HG03045 (cell line): ENCODE measurements around the gene ELL.

Source experiments
- ATAC-seq: cut with Tn5 transposase; IDR thresholded peaks from one replicate; pipeline ENCODE4 v1.9.1; 2021; ENCODE audit warnings: mild to moderate bottlenecking, moderate library complexity; ENCODE audit not compliant: unreplicated experiment

Gene ELL

GRCh38 chr19:18435842-18436670 is 85.8 kb downstream of the ELL start:
- ATAC-seq, result no peak

GRCh38 chr19:18435178-18435841 is 86.6 kb downstream of the ELL start:
- ATAC-seq, result no peak

GRCh38 chr19:18434411-18435175 is 87.3 kb downstream of the ELL start:
- ATAC-seq, result no peak

- no peak for ATAC-seq
Measured at GRCh38 chr19:18433735-18434398, 88.0 kb downstream of the ELL start.

- no peak for ATAC-seq
Measured at GRCh38 chr19:18433015-18433691, 88.7 kb downstream of the ELL start.

- ATAC-seq, result no peak
Measured at GRCh38 chr19:18432275-18433014, 89.4 kb downstream of the ELL start.

- ATAC-seq, result no peak
Measured at GRCh38 chr19:18431351-18432197, 90.3 kb downstream of the ELL start.

- ATAC-seq, result no peak
Measured at GRCh38 chr19:18430417-18431144, 91.3 kb downstream of the ELL start.

GRCh38 chr19:18429717-18430416 is 92.0 kb downstream of the ELL start:
- no peak for ATAC-seq

GRCh38 chr19:18428787-18429674 is 92.8 kb downstream of the ELL start:
- no peak for ATAC-seq

GRCh38 chr19:18428173-18428786 is 93.6 kb downstream of the ELL start:
- no peak for ATAC-seq

- ATAC-seq, result no peak
Measured at GRCh38 chr19:18427743-18428113, 94.1 kb downstream of the ELL start.

GRCh38 chr19:18427080-18427742 is 94.7 kb downstream of the ELL start:
- ATAC-seq, result no peak

- no peak for ATAC-seq
Measured at GRCh38 chr19:18426416-18426767, 95.5 kb downstream of the ELL start.

GRCh38 chr19:18425515-18426415 is 96.1 kb downstream of the ELL start:
- ATAC-seq, result no peak
